Astrocyte (in vitro differentiated cells and primary cell): ENCODE results near the gene AKR1B1. TPM values are rescaled to one million over a fixed set of nuclear protein-coding genes. Genes with fewer than 3 reads are reported as not detected.

ENCODE experiments used
- DNase-seq: peaks from one replicate; pipeline ENCODE4 v3.0.0-alpha.2; 2010; ENCODE audit warnings: low read depth
- FAIRE-seq: peaks from 2 replicates; lab custom pipeline; 2011; peaks lifted over from hg19 to GRCh38; lab: Jason Lieb, UNC
- H2AFZ ChIP-seq: 2 replicates; pipeline ENCODE4 v1.6.0; 2012; ENCODE audit warnings: low read depth, low read length, inconsistent platforms
- H3K27ac ChIP-seq: 2 replicates; pipeline ENCODE4 v1.5.1; 2011; ENCODE audit warnings: low read depth, low read length, inconsistent platforms
- H3K27me3 ChIP-seq: 2 replicates; pipeline ENCODE4 v1.6.0; 2011; ENCODE audit warnings: low read length, inconsistent platforms; ENCODE audit not compliant: insufficient read depth
- H3K36me3 ChIP-seq: 2 replicates; pipeline ENCODE4 v1.5.1; 2011; ENCODE audit warnings: low read length, inconsistent platforms; ENCODE audit not compliant: insufficient read depth
- H3K4me1 ChIP-seq: 2 replicates; pipeline ENCODE4 v1.5.1; 2011; ENCODE audit warnings: low read length, inconsistent platforms; ENCODE audit not compliant: insufficient read depth
- H3K4me2 ChIP-seq: 2 replicates; pipeline ENCODE4 v1.6.0; 2012; ENCODE audit warnings: low read length, inconsistent platforms
- H3K4me3 ChIP-seq: 2 replicates; pipeline ENCODE4 v1.5.1; 2011; ENCODE audit warnings: low read depth, mild to moderate bottlenecking, low read length, inconsistent platforms; ENCODE audit not compliant: insufficient read depth
- H3K79me2 ChIP-seq: 2 replicates; pipeline ENCODE4 v1.6.0; 2012; ENCODE audit warnings: mild to moderate bottlenecking, low read length, inconsistent platforms; ENCODE audit not compliant: insufficient read depth
- H3K9ac ChIP-seq: 2 replicates; pipeline ENCODE4 v1.6.0; 2012; ENCODE audit warnings: mild to moderate bottlenecking, low read length, inconsistent platforms
- H3K9me3 ChIP-seq: 2 replicates; pipeline ENCODE4 v1.5.1; 2012; ENCODE audit warnings: low read depth, mild to moderate bottlenecking, low read length, inconsistent platforms; ENCODE audit not compliant: insufficient read depth
- H4K20me1 ChIP-seq: 2 replicates; pipeline ENCODE4 v1.6.0; 2012; ENCODE audit warnings: low read length, inconsistent platforms; ENCODE audit not compliant: insufficient read depth
- H3K27ac Mint-ChIP-seq: one replicate; pipeline ENCODE4 v1.8.0; 2021; ENCODE audit warnings: mild to moderate bottlenecking, mixed read lengths; ENCODE audit not compliant: unreplicated experiment
- H3K27me3 Mint-ChIP-seq: one replicate; pipeline ENCODE4 v1.8.0; 2021; ENCODE audit warnings: low read depth, mixed read lengths; ENCODE audit not compliant: unreplicated experiment
- H3K36me3 Mint-ChIP-seq: one replicate; pipeline ENCODE4 v1.8.0; 2021; ENCODE audit warnings: low read depth, mixed read lengths; ENCODE audit not compliant: unreplicated experiment
- H3K4me1 Mint-ChIP-seq: one replicate; pipeline ENCODE4 v1.8.0; 2021; ENCODE audit warnings: low read depth, mixed read lengths; ENCODE audit not compliant: unreplicated experiment
- H3K4me3 Mint-ChIP-seq: one replicate; pipeline ENCODE4 v1.8.0; 2021; ENCODE audit warnings: mild to moderate bottlenecking, moderate library complexity, mixed read lengths; ENCODE audit not compliant: unreplicated experiment
- H3K9me3 Mint-ChIP-seq: one replicate; pipeline ENCODE4 v1.8.0; 2021; ENCODE audit warnings: mild to moderate bottlenecking, mixed read lengths; ENCODE audit not compliant: unreplicated experiment
- EZH2 ChIP-seq: IDR thresholded peaks from 2 replicates; pipeline ENCODE4 v1.6.1; 2012; ENCODE audit warnings: mild to moderate bottlenecking, low read length, inconsistent platforms; ENCODE audit not compliant: insufficient read depth
- total RNA-seq: library from RNA; stranded (reverse); gene quantifications from 2 replicates; pipeline ENCODE4 v1.2.1, GENCODE V29; 2021
- TF ChIP-seq, protein P1 (sequence below): IDR thresholded peaks from 2 replicates; pipeline ENCODE4 v1.5.1; 2011; ENCODE audit warnings: low read depth, mild to moderate bottlenecking, inconsistent platforms, low read length, moderate library complexity; ENCODE audit not compliant: insufficient read depth

AKR1B1 gene
- total RNA-seq, 1 donor from 2014 or later, result 114 TPM

DNA sequence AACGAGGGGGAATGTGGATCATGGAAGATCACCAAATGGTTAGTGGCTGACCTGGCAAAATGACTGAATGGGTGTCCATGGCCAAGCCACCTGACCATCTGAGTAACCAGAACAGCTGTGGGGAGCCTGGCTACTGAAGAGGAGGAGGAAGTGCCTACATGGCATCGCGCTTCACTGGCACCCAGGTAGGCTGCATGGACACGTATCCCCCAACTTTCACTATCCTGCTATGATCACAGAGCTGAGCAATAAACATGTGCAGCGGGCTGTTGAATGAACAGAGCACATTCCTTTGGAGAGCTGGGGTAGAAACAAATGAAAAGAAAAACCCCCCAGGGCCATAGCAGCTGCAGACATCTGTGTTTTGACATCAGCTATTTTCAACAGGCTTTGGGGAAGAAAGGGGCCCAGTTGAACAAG is 6.5 kb downstream of the AKR1B1 start:
- FAIRE-seq (no peak), DNase-seq (no peak)
- peaks cover 4% of the 10 kb centered on the region for H4K20me1 ChIP-seq
- Mint-ChIP-seq H3K9me3 (peaks cover 2% of the 10 kb centered on the region), H3K27me3 (no peaks in the 10 kb centered on the region), H3K27ac (no peak overlapping the region), H3K36me3 (peaks cover 29% of the 10 kb centered on the region), H3K4me3 (no peak overlapping the region), H3K4me1 (peaks cover 40% of the 10 kb centered on the region)
- H3K27me3 ChIP-seq, result no peaks in the 10 kb centered on the region
- H3K4me2 ChIP-seq, result no peak overlapping the region
- peaks cover 16% of the 10 kb centered on the region for H3K4me1 ChIP-seq
- peaks cover 6% of the 10 kb centered on the region for H3K36me3 ChIP-seq
- H3K27ac ChIP-seq, result no peak overlapping the region
- no peaks in the 10 kb centered on the region for H3K9me3 ChIP-seq
- H3K4me3 ChIP-seq, result no peak overlapping the region
- H2AFZ ChIP-seq, result no peak overlapping the region
- H3K79me2 ChIP-seq, result peaks cover 17% of the 10 kb centered on the region
- H3K9ac ChIP-seq, result no peak overlapping the region
- TF ChIP-seq, protein P1, sequence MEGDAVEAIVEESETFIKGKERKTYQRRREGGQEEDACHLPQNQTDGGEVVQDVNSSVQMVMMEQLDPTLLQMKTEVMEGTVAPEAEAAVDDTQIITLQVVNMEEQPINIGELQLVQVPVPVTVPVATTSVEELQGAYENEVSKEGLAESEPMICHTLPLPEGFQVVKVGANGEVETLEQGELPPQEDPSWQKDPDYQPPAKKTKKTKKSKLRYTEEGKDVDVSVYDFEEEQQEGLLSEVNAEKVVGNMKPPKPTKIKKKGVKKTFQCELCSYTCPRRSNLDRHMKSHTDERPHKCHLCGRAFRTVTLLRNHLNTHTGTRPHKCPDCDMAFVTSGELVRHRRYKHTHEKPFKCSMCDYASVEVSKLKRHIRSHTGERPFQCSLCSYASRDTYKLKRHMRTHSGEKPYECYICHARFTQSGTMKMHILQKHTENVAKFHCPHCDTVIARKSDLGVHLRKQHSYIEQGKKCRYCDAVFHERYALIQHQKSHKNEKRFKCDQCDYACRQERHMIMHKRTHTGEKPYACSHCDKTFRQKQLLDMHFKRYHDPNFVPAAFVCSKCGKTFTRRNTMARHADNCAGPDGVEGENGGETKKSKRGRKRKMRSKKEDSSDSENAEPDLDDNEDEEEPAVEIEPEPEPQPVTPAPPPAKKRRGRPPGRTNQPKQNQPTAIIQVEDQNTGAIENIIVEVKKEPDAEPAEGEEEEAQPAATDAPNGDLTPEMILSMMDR, result no peak
- TF ChIP-seq EZH2, result no peak

DNA sequence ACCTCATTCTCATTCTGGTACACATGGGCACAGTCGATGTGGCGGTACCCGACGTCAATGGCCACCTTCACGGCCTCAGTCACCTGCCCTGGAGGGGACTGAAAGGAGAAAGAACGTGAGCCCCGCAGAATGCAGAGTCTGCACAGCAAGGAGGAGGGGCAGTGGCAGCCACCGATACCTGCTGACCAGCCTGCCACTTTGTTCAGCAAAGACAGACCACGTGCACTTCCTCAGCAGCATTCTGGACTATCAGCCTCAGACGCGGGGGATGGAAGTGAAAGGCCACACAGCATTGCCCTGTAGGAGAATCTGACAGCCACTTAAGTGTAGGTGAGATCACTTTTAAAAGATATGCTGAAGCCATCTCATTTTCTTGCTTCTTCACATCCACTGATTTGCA is 7.2 kb downstream of the AKR1B1 start:
- DNase-seq (no peak), FAIRE-seq (no peak)
- Histone ChIP-seq H3K36me3 (peaks cover 9% of the 10 kb centered on the region), H3K27ac (no peak overlapping the region), H3K79me2 (peaks cover 17% of the 10 kb centered on the region), H3K9me3 (no peaks in the 10 kb centered on the region), H4K20me1 (peaks cover 4% of the 10 kb centered on the region), H3K4me3 (no peak overlapping the region), H3K27me3 (no peaks in the 10 kb centered on the region), H2AFZ (no peak overlapping the region), H3K4me2 (no peak overlapping the region), H3K4me1 (peaks cover 16% of the 10 kb centered on the region), H3K9ac (no peak overlapping the region)
- H3K9me3 Mint-ChIP-seq, result peaks cover 2% of the 10 kb centered on the region
- TF ChIP-seq, protein P1, result no peak
- no peak for TF ChIP-seq EZH2
- H3K27me3 Mint-ChIP-seq, result no peaks in the 10 kb centered on the region
- no peak overlapping the region for H3K4me3 Mint-ChIP-seq
- peaks cover 40% of the 10 kb centered on the region for H3K4me1 Mint-ChIP-seq
- no peak overlapping the region for H3K27ac Mint-ChIP-seq
- H3K36me3 Mint-ChIP-seq, result peaks cover 34% of the 10 kb centered on the region

DNA sequence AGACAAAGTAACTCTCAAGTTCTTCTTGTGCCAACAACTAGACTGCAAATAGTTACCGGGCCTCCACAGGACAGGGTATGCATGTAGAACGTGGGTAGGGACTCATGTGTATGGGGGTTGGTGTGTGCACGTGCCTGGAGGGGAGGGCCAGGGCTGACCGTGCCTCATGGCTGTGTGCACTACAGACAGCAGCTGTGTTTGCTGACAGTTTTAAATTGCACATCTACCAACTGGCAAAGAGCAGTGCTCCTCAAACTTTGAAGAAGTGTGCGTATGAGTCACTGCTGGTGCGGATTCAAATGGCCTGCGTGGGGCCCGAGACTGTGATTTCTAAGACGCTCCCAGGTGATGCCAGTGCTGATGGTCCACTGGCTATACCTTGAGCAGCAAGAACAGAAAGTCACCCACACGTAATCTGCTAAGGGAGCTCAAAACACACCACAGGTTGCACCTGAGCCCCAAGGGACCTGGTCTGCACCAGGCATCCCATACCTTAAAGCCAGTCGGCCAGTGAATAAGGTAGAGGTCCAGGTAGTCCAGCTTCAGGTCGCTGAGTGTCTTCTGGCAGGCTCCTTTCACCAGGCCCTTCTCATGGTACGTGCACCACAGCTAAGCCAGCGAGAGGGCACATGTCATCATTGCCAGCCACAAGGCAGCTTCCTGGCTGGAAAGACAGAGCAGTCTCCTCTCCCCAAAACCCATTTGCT is 8.5 kb downstream of the AKR1B1 start:
- peaks cover 40% of the 10 kb centered on the region for H3K4me1 Mint-ChIP-seq
- H4K20me1 ChIP-seq, result peaks cover 4% of the 10 kb centered on the region
- DNase-seq, result no peak
- H3K36me3 Mint-ChIP-seq, result peaks cover 35% of the 10 kb centered on the region
- no peak overlapping the region for H3K27ac ChIP-seq
- no peak for FAIRE-seq
- peaks cover 17% of the 10 kb centered on the region for H3K79me2 ChIP-seq
- H3K4me3 ChIP-seq, result no peak overlapping the region
- peaks cover 16% of the 10 kb centered on the region for H3K4me1 ChIP-seq
- no peak overlapping the region for H3K4me3 Mint-ChIP-seq
- H3K27me3 ChIP-seq, result no peaks in the 10 kb centered on the region
- H3K36me3 ChIP-seq, result peaks cover 13% of the 10 kb centered on the region
- no peak overlapping the region for H3K4me2 ChIP-seq
- no peaks in the 10 kb centered on the region for H3K9me3 ChIP-seq
- peaks cover 2% of the 10 kb centered on the region for H3K9me3 Mint-ChIP-seq
- H3K27ac Mint-ChIP-seq, result no peak overlapping the region
- TF ChIP-seq, protein P1, result no peak
- no peak for TF ChIP-seq EZH2
- H3K9ac ChIP-seq, result no peak overlapping the region
- no peak overlapping the region for H2AFZ ChIP-seq
- H3K27me3 Mint-ChIP-seq, result no peaks in the 10 kb centered on the region
